ENCODE measurements around the gene HMBS.

Gene HMBS

GRCh38 chr11:119067371-119068222 is 17.1 kb upstream of the HMBS start, which contains the start of gene VPS11:
TSS of gene VPS11 (plus strand) at chr11:119067818. CDS start at chr11:119067824, 6 bp downstream.
- peak; percentile 98 for DNase-seq

DNA sequence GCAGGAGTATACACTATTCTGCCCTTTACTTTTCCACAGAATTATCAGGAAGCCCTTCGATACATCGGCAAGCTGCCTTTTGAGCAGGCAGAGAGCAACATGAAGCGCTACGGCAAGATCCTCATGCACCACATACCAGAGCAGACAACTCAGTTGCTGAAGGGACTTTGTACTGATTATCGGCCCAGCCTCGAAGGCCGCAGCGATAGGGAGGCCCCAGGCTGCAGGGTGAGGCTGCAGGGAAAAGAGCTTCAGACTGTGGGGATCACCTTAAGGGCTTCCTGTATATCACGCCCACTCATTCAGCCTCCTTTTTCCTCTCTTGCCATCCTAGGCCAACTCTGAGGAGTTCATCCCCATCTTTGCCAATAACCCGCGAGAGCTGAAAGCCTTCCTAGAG is 6.8 kb upstream of the HMBS start:
- DNase-seq, result no peak

GRCh38 chr11:119078675-119079420 is 5.8 kb upstream of the HMBS start:
- DNase-seq, result no peak

DNA sequence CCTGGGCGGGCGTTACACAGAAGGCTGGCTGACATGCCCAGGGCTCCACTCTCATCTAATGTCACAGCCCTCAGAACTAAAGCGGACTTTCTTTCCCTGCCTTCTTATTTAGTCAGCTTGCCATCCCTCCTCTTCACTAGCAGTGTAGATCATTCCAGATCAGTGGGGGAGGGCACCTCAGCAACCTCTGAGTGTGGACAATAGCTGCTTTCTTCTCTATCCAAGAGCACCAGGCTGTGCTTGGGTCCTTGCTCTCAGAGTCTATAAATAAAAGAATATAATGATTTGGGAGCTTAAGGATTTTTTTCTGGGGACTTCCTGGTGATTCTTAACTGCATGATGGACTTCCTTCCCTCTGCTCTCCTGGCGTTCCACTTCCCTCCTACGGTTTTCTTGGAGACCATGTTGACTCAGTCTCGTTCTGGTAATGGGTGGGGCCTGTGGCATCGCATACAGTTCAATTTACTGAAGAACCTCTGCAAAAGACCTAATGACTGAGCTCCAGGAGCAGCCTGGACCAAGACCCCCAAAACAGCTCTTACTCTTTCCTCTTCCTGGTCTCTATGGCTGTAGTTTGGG is 2.9 kb upstream of the HMBS start:
- DNase-seq, result no peak

DNA sequence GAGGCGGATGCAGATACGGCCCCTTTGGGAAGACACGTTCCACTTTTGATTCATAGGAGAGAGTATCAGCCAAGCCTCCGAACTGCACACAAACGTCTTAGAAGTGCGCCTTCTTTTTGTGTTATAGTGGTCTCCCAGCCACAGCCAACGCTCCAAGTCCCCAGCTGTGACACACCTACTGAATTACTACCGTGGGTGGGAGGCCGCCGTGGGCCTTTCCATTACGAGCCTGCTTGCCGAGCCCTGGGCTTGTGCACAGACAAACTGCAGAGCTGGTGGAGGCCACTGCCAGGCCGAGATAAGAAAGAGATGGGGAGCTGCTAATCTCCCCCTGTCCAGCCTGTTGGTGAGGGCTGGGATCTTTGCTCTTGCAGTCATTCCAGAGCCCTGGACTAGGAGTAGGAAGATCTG is 761 bp downstream of the HMBS start:
- peak; percentile 11 for DNase-seq

GRCh38 chr11:119087123-119087522 is 2.4 kb downstream of the HMBS start:
- DNase-seq, result no peak

DNA sequence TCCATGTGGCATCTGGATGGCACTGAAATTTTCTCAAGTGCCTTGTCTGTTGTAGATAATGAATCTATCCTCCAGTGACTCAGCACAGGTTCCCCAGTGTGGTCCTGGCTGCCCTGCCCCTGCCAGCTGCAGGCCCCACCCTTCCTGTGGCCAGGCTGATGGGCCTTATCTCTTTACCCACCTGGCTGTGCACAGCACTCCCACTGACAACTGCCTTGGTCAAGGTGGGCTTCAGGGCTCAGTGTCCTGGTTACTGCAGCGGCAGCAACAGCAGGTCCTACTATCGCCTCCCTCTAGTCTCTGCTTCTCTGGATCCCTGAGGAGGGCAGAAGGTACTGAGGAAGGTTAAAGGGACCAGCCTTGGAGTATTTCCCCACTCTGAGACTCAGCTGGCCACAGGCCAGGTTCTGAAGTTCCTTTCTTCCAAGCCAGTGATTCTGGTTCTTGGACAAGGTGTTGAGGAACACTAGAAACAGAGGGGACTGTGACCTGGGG is 3.1 kb downstream of the HMBS start:
- no peak for DNase-seq

- DNase-seq, result no peak
Measured at GRCh38 chr11:119088406-119088805, 3.7 kb downstream of the HMBS start.

DNA sequence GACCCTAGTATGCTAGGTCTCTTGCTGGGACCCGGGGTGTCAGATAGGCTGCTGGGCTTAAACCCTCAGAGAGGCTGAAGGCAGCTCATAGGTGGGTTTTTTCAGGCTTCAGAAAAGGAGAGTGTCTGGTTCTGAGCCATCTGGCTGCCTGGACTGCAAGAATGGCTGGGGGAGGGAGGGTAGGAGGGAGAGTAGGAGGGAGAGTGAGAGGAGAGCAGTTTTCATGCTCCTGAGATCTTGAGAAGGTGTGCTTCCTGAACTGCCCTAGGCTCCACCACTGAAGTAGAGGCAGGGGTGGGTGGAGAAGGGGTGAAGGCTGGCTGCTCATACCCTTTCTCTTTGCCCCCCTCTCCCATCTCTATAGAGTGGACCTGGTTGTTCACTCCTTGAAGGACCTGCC is 4.6 kb downstream of the HMBS start:
- DNase-seq, result no peak

GRCh38 chr11:119091178-119091577 is 6.5 kb downstream of the HMBS start:
- DNase-seq, result no peak

GRCh38 chr11:119091966-119092879 is 7.5 kb downstream of the HMBS start:
- no peak for DNase-seq

DNA sequence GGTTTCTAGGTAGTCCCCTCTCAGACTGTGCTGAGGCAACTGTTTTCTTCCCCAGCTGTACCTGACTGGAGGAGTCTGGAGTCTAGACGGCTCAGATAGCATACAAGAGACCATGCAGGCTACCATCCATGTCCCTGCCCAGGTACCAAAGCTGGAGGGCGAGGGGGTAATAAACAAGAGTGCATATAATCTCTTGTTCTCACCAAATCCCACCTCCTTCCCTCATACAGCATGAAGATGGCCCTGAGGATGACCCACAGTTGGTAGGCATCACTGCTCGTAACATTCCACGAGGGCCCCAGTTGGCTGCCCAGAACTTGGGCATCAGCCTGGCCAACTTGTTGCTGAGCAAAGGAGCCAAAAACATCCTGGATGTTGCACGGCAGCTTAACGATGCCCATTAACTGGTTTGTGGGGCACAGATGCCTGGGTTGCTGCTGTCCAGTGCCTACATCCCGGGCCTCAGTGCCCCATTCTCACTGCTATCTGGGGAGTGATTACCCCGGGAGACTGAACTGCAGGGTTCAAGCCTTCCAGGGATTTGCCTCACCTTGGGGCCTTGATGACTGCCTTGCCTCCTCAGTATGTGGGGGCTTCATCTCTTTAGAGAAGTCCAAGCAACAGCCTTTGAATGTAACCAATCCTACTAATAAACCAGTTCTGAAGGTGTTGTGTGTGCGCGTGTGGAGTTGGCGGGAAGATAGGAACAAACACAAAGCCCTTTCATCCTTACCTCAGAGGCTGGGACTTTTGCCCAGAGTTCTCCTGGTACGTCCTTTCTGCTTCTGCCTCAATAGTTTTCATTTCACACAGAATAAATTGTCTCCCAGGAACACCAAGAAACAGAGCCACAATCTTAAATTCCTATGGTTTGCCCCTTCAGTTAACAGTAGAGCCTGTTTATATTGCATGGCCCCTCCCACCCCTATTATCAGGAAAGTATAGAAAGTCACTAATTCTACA is 8.5 kb downstream of the HMBS start:
- no peak for DNase-seq

- peak; percentile 29 for DNase-seq
Measured at GRCh38 chr11:119093942-119094815, 9.5 kb downstream of the HMBS start.

DNA sequence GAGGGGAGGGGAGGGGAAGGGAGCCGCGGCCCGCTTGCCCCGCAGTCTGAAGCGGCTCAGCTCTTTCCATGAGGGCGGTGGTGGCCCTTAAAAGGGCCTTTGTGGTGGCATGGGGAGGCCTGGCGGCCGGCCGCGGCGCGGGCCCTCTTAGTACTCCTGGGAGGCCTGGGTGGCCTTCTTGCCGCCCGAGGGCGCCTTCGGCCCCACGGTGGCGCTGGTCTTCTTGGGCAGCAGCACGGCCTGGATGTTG is 10.1 kb downstream of the HMBS start:
- DNase-seq, result no peak

GRCh38 chr11:119095066-119095880 is 10.6 kb downstream of the HMBS start:
- DNase-seq, result peak; percentile 100

DNA sequence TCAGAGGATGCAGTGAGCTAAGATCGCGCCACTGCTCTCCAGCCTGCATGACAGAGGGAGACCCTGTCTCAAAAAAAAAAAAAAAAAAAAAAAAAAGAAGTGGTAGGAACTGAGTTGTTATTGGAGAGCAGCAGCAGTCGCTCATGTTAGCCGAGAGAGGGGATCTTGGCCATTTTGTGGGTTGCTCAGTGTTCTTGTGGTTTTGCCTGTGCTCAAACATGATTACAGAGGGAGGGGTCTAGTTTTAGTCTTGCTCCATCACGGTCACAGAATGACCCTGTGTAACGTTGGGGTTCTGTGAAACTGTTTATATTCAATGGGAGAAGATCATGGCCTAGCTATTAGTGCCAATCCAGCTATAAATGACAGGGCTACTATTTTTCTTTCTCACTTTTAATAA is 15.0 kb downstream of the HMBS start:
- DNase-seq, result no peak

GRCh38 chr11:119100246-119100970 is 15.7 kb downstream of the HMBS start:
- DNase-seq, result no peak

- DNase-seq, result no peak
Measured at GRCh38 chr11:119100994-119101758, 16.5 kb downstream of the HMBS start.

Data from effector CD4-positive, alpha-beta T cell (primary cell).